Measurements from ENCODE around the gene WDR31. TPM values are rescaled to one million over a fixed set of nuclear protein-coding genes. Genes with fewer than 3 reads are reported as not detected.
"Not testable (repeated sequence)": the region's sequence is repeated elsewhere in the genome, so short reads cannot be mapped to it uniquely, and the experiment has no call there.

WDR31 gene
- total RNA-seq, 4 donors from 2014 or later: 1.3 to 2.3 (median 1.8) TPM

DNA sequence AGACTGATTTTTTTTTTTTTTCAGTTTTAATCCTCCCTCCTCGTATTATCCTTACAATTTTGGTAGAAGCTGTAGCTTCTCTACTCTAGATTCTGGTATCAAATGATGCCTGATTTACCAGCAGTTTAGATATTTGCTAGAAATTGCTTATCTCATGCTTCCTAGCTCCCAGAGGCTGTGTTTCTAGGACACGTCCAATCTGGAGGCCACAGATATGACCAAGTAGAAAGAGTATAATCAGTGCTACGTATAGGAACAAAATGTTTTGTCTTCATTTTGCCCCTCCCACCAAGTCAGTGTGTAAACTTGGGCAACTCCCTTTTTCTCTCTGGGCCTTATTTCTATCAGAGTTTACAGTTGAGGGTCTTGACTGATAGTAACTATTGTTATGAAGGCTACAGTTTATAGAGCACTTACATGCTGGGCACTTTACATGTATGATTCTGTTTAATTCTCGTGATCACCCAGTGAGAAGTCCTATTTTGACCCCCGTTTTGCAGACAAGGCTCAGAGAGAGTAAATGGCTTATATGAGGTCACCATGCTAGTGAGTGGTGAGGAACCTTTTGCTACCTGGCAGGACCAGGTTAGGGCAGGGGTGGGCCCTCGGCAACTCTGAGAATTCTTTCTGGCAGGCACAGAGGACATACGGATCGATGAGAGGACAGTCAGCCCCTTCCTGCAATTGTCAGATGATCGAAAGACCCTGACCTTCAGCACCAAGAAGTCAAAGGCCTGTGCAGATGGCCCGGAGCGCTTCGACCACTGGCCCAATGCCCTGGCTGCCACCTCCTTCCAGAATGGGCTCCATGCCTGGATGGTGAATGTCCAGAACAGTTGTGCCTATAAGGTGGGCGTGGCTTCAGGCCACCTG is 29.1 kb upstream of the WDR31 start:
- TF ChIP-seq, protein P1, sequence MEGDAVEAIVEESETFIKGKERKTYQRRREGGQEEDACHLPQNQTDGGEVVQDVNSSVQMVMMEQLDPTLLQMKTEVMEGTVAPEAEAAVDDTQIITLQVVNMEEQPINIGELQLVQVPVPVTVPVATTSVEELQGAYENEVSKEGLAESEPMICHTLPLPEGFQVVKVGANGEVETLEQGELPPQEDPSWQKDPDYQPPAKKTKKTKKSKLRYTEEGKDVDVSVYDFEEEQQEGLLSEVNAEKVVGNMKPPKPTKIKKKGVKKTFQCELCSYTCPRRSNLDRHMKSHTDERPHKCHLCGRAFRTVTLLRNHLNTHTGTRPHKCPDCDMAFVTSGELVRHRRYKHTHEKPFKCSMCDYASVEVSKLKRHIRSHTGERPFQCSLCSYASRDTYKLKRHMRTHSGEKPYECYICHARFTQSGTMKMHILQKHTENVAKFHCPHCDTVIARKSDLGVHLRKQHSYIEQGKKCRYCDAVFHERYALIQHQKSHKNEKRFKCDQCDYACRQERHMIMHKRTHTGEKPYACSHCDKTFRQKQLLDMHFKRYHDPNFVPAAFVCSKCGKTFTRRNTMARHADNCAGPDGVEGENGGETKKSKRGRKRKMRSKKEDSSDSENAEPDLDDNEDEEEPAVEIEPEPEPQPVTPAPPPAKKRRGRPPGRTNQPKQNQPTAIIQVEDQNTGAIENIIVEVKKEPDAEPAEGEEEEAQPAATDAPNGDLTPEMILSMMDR (IDR thresholded peaks at IDR 0.05): no peak
- no peak for TF ChIP-seq POLR2A (IDR thresholded peaks at IDR 0.05)
- intact Hi-C loops (cut with DNase I; ENCODE audit: low total_unique reads): no loop called here
- DNase-seq (ENCODE audit: low spot score in 2 of 2): no peak
- 72 to 79% methylated on average over 13 of the region's 13 CpGs for WGBS, 2 donors
- no peak overlapping the region for H3K4me3 ChIP-seq (ENCODE audit: low read depth, poor library complexity, severe bottlenecking)

DNA sequence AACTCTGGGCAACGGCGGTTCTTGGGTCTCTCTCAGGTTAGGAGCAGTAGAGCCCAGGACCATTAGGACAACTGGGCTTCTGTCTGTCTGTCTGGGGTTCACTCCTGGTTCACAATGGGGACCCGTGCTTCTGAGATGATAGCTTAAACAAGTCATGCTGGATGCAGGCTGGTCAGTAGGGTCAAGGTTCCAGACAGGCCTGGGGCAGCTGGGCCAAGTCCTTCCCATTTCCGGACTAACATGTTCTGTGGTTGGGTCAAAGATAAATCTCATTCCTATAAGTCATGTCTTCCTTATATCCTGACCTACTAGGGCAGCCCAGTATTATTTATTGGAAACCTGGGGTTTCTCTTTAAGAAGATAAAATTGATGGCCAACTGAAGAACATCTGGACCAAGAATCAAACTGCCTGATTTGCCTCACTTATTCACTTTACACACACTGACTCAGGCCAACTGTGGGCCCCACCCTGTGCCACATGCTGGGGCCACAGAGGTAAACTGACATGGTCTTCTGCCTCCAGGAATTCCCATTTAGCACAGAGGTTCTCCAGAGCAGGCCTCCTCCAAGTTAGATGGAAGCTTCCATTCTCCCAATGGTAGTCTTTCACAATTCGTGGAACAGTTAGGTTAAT is 28.4 kb upstream of the WDR31 start:
- TF ChIP-seq POLR2A (IDR thresholded peaks at IDR 0.05): no peak
- TF ChIP-seq, protein P1 (IDR thresholded peaks at IDR 0.05): no peak
- no peak overlapping the region for H3K4me3 ChIP-seq (ENCODE audit: low read depth, poor library complexity, severe bottlenecking)
- WGBS, 2 donors: 90 to 94% methylated on average over 5 of the region's 5 CpGs
- DNase-seq (ENCODE audit: low spot score in 2 of 2): no peak
- intact Hi-C loops (cut with DNase I; ENCODE audit: low total_unique reads): no loop called here

DNA sequence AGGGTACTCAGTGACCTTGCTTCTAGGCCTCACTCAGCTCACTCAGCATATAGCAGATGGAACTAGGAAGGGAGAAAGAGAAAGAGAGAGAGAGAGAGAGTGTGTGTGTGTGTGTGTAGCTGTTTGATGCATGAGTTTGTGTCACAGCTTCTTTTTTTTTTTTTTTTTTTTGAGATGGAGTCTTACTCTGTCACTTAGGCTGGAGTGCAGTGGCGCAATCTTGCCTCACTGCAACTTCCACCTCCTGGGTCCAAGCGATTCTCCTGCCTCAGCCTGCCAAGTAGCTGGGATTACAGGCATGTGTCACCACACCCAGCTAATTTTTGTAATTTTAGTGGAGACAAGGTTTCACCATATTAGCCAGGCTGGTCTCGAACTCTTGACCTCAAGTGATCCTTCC is 25.6 kb upstream of the WDR31 start:
- 50 to 65% methylated on average over 3 of the region's 3 CpGs for WGBS, 2 donors
- intact Hi-C loops (cut with DNase I; ENCODE audit: low total_unique reads); H3K4me3 ChIP-seq (ENCODE audit: low read depth, poor library complexity, severe bottlenecking); DNase-seq (ENCODE audit: low spot score in 2 of 2): not testable (repeated sequence)

DNA sequence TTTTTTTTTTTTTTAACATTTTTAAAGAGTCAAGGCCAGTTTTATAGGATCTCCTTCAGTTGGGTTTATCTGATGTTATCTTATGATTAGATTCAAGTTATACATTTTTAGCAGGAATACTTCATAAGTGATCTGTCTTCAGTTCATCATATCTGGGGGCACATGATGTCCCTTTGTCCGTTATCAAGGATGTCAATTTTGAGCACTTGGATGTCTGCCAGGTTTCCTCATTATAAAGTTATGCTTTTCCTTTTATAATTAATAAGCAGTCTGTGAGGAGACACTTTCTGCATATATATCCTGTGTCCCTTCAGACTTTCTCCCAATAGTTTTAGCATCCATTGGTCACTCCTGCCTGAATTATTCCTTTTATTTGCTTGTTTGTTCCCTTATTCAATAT is 24.9 kb upstream of the WDR31 start:
- no peak overlapping the region for H3K4me3 ChIP-seq (ENCODE audit: low read depth, poor library complexity, severe bottlenecking)
- whole genome bisulfite sequencing, 2 donors: 58 to 59% methylated on average over 1 of the region's 1 CpG
- intact Hi-C loops (cut with DNase I; ENCODE audit: low total_unique reads): no loop called here
- TF ChIP-seq, protein P1 (IDR thresholded peaks at IDR 0.05): no peak
- TF ChIP-seq POLR2A (IDR thresholded peaks at IDR 0.05): no peak
- DNase-seq (ENCODE audit: low spot score in 2 of 2): no peak

DNA sequence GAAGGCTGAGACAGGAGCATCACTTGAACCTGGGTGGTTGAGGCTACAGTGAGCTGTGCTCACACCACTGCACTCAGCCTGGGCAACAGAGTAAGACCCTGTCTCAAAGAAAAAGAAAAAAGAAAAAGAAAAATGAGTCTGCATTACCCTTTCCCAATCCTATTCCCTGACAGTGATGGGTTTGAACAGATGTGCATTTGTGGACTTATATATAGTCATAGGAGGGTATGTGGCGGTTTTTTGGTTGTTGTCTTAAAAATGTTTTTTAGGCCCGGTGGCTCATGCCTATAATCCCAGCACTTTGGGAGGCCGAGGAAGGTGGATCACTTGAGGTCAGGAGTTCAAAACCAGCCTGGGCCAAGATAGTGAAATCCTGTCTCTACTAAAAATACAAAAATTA is 23.3 kb upstream of the WDR31 start:
- H3K4me3 ChIP-seq (ENCODE audit: low read depth, poor library complexity, severe bottlenecking): no peak overlapping the region
- intact Hi-C loops (cut with DNase I; ENCODE audit: low total_unique reads): no loop called here
- TF ChIP-seq POLR2A (IDR thresholded peaks at IDR 0.05): no peak
- TF ChIP-seq, protein P1 (IDR thresholded peaks at IDR 0.05): no peak
- no peak for DNase-seq (ENCODE audit: low spot score in 2 of 2)
- 81 to 93% methylated on average over 3 of the region's 3 CpGs for WGBS, 2 donors

DNA sequence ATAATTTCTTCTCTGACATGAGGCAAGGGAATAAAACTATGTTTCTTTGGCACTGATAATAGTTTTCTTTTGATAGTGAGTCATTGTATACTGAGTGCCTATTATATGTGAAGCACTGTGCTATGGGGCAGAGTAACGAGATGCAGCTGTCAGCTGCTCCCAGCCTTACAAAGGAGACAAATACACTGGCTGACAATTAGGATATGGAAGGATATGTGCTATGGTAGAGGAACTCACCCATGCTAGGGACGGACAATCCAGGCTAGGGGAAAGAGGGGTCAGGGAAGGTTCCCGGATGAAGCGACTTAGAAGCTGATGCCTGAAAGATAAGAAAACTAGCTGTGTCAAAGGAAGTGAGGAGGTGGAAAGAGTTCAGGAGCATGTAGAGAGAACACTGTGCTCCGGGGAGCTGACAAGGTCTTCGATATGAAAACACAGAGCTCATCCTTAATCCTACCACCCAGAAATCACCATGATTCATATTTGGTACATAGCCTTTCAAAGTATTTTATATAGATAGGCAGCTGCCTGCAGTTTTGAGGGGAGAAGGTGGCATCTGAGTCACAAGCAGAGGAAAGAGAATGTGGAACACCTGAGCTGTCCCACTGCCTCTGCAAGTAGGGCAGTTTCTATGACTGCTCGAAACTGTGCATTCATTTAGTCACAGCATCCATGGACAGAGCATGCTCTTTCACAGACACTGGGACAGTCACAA is 21.4 kb upstream of the WDR31 start:
- TF ChIP-seq, protein P1 (IDR thresholded peaks at IDR 0.05): no peak
- TF ChIP-seq POLR2A (IDR thresholded peaks at IDR 0.05): no peak
- intact Hi-C loops (cut with DNase I; ENCODE audit: low total_unique reads): no loop called here
- 66 to 72% methylated on average over 7 of the region's 7 CpGs for WGBS, 2 donors
- H3K4me3 ChIP-seq (ENCODE audit: low read depth, poor library complexity, severe bottlenecking): no peak overlapping the region
- DNase-seq (ENCODE audit: low spot score in 2 of 2): peak in 1 of 2 donors; percentile 25

All from lower leg skin (tissue), 4 donors.